ENCODE results near the gene SOCS3. TPM values are rescaled to one million over a fixed set of nuclear protein-coding genes. Genes with fewer than 3 reads are reported as not detected.
"Not testable (repeated sequence)": the region's sequence is repeated elsewhere in the genome, so short reads cannot be mapped to it uniquely, and the experiment has no call there.

The SOCS3 gene
- total RNA-seq, 1 experiment from 2014 or later: 28.9 TPM

- Histone ChIP-seq H3K27me3 (no peaks in the 10 kb centered on the region), H3K9me3 (replicated peaks) (no peaks in the 10 kb centered on the region), H3K36me3 (no peaks in the 10 kb centered on the region), H3K4me3 (peak overlapping the region; percentile 57), H3K4me1 (peaks cover 17% of the 10 kb centered on the region), H3K27ac (peak overlapping the region; percentile 69)
- peak; percentile 78 to 83 for DNase-seq
These were observed 17.3 kb downstream of the SOCS3 start for GRCh38 chr17:78342449-78343186.

GRCh38 chr17:78341559-78342448 lies 18.1 kb downstream of the SOCS3 start:
- no peaks in the 10 kb centered on the region for H3K27me3 ChIP-seq
- H3K4me1 ChIP-seq: peaks cover 17% of the 10 kb centered on the region
- peak; percentile 67 to 70 for DNase-seq
- H3K27ac ChIP-seq: peak overlapping the region; percentile 69
- H3K9me3 ChIP-seq (replicated peaks): no peaks in the 10 kb centered on the region
- peak overlapping the region; percentile 57 for H3K4me3 ChIP-seq
- H3K36me3 ChIP-seq: no peaks in the 10 kb centered on the region

- Histone ChIP-seq H3K27ac (no peak overlapping the region), H3K27me3 (no peaks in the 10 kb centered on the region), H3K4me3 (no peak overlapping the region), H3K36me3 (no peaks in the 10 kb centered on the region), H3K9me3 (replicated peaks) (no peaks in the 10 kb centered on the region), H3K4me1 (peaks cover 17% of the 10 kb centered on the region)
- DNase-seq: no peak
These were observed 19.5 kb downstream of the SOCS3 start for GRCh38 chr17:78340183-78340955.

- Histone ChIP-seq H3K9me3 (replicated peaks) (no peaks in the 10 kb centered on the region), H3K4me3 (no peak overlapping the region), H3K4me1 (peaks cover 22% of the 10 kb centered on the region), H3K36me3 (no peaks in the 10 kb centered on the region), H3K27ac (no peak overlapping the region), H3K27me3 (no peaks in the 10 kb centered on the region)
- no peak for DNase-seq
These were observed 21.2 kb downstream of the SOCS3 start for GRCh38 chr17:78338486-78339259.

GRCh38 chr17:78337244-78338109 lies 22.4 kb downstream of the SOCS3 start:
- H3K4me3 ChIP-seq: no peak overlapping the region
- H3K9me3 ChIP-seq (replicated peaks): no peaks in the 10 kb centered on the region
- H3K4me1 ChIP-seq: peaks cover 10% of the 10 kb centered on the region
- H3K27me3 ChIP-seq: no peaks in the 10 kb centered on the region
- no peak overlapping the region for H3K27ac ChIP-seq
- no peak for DNase-seq
- H3K36me3 ChIP-seq: no peaks in the 10 kb centered on the region

- no peaks in the 10 kb centered on the region for H3K27me3 ChIP-seq
- DNase-seq: no peak
- no peaks in the 10 kb centered on the region for H3K36me3 ChIP-seq
- no peaks in the 10 kb centered on the region for H3K9me3 ChIP-seq (replicated peaks)
- no peak overlapping the region for H3K4me3 ChIP-seq
- H3K4me1 ChIP-seq: peaks cover 16% of the 10 kb centered on the region
- no peak overlapping the region for H3K27ac ChIP-seq
These were observed 24.7 kb downstream of the SOCS3 start for GRCh38 chr17:78335209-78335608.

- DNase-seq: no peak
- Histone ChIP-seq H3K4me1 (peaks cover 29% of the 10 kb centered on the region), H3K27me3 (no peaks in the 10 kb centered on the region), H3K4me3 (no peak overlapping the region), H3K36me3 (no peaks in the 10 kb centered on the region), H3K9me3 (replicated peaks) (no peaks in the 10 kb centered on the region), H3K27ac (no peak overlapping the region)
These were observed 26.9 kb downstream of the SOCS3 start for GRCh38 chr17:78332991-78333390.

- H3K27me3 ChIP-seq; H3K36me3 ChIP-seq; H3K4me3 ChIP-seq; DNase-seq; H3K27ac ChIP-seq; H3K9me3 ChIP-seq (replicated peaks): not testable (repeated sequence)
- peaks cover 29% of the 10 kb centered on the region for H3K4me1 ChIP-seq
These were observed 28.5 kb downstream of the SOCS3 start for GRCh38 chr17:78331355-78331754.

- Histone ChIP-seq H3K27me3 (no peaks in the 10 kb centered on the region), H3K9me3 (replicated peaks) (no peaks in the 10 kb centered on the region), H3K36me3 (no peaks in the 10 kb centered on the region), H3K27ac (no peak overlapping the region), H3K4me1 (peaks cover 29% of the 10 kb centered on the region), H3K4me3 (no peak overlapping the region)
- DNase-seq: no peak
These were observed 29.2 kb downstream of the SOCS3 start for GRCh38 chr17:78330570-78331224.

- no peaks in the 10 kb centered on the region for H3K36me3 ChIP-seq
- peak; percentile 98 to 99 for DNase-seq
- H3K4me3 ChIP-seq: no peak overlapping the region
- H3K27ac ChIP-seq: peak overlapping the region; percentile 88
- peaks cover 31% of the 10 kb centered on the region for H3K4me1 ChIP-seq
- no peaks in the 10 kb centered on the region for H3K27me3 ChIP-seq
- no peaks in the 10 kb centered on the region for H3K9me3 ChIP-seq (replicated peaks)
These were observed 30.4 kb downstream of the SOCS3 start for GRCh38 chr17:78329263-78330059.

- Histone ChIP-seq H3K4me3 (no peak overlapping the region), H3K27me3 (no peaks in the 10 kb centered on the region), H3K27ac (no peak overlapping the region), H3K36me3 (no peaks in the 10 kb centered on the region), H3K9me3 (replicated peaks) (no peaks in the 10 kb centered on the region), H3K4me1 (peaks cover 42% of the 10 kb centered on the region)
- DNase-seq: no peak
These were observed 32.0 kb downstream of the SOCS3 start for GRCh38 chr17:78327880-78328279.

- no peak for DNase-seq
- Histone ChIP-seq H3K4me1 (peaks cover 34% of the 10 kb centered on the region), H3K36me3 (no peaks in the 10 kb centered on the region), H3K4me3 (no peak overlapping the region), H3K27me3 (no peaks in the 10 kb centered on the region), H3K27ac (peak overlapping the region; percentile 38; the same call in 1 of the 2 replicates), H3K9me3 (replicated peaks) (no peaks in the 10 kb centered on the region)
These were observed 34.7 kb downstream of the SOCS3 start for GRCh38 chr17:78325076-78325687.
